Fibroblast of lung (primary cell): Measurements from ENCODE around the gene UST.

Experiments used
- CTCF ChIP-seq, 2 donors: IDR thresholded peaks in 1 of 2; conservative IDR thresholded peaks in 1 of 2; 1 replicate in 1 of 2; 2 replicates in 1 of 2; pipeline ENCODE4 v1.5.1; 2011 to 2012; ENCODE audit warnings: low read length in 2 of 2, control low read depth in 1 of 2, inconsistent platforms in 1 of 2, low read depth in 1 of 2, mild to moderate bottlenecking in 1 of 2
- EZH2 ChIP-seq: IDR thresholded peaks from 2 replicates; pipeline ENCODE4 v1.5.1; 2012; ENCODE audit warnings: low read length, control low read depth, mild to moderate bottlenecking; ENCODE audit errors: missing control alignments

GRCh38 chr6:149024361-149024760, 277.5 kb downstream of the UST start:
- TF ChIP-seq CTCF (conservative IDR thresholded peaks at IDR 0.05 in 1 of 2, IDR thresholded peaks at IDR 0.05 in 1 of 2; ENCODE audit: low read depth in 1 of 2, low read length in 2 of 2), result no peak
- TF ChIP-seq EZH2, result no peak
